ENCODE data around the gene HIRA. TPM values are rescaled to one million over a fixed set of nuclear protein-coding genes. Genes with fewer than 3 reads are reported as not detected.
A peak's percentile ranks its signal among the peaks of the same experiment; 100 is the strongest.

Gene HIRA
- total RNA-seq, 4 donors from 2014 or later = 63.8 to 139 (median 107) TPM

- Histone ChIP-seq H3K9me3 (no peaks in the 10 kb centered on the region), H3K27ac (peak overlapping the region; percentile 77 to 97 (median 90)), H3K27me3 (no peaks in the 10 kb centered on the region), H3K36me3 (peaks cover 26 to 39% of the 10 kb centered on the region in 2 donors), H3K4me1 (peaks cover 48 to 57% of the 10 kb centered on the region in 2 donors), H3K4me3 (replicated peaks in 1 of 3) (no peak overlapping the region)
- 39 to 58% methylated on average over 8 of the region's 8 CpGs for WGBS, 2 donors
- TF ChIP-seq, protein P1, sequence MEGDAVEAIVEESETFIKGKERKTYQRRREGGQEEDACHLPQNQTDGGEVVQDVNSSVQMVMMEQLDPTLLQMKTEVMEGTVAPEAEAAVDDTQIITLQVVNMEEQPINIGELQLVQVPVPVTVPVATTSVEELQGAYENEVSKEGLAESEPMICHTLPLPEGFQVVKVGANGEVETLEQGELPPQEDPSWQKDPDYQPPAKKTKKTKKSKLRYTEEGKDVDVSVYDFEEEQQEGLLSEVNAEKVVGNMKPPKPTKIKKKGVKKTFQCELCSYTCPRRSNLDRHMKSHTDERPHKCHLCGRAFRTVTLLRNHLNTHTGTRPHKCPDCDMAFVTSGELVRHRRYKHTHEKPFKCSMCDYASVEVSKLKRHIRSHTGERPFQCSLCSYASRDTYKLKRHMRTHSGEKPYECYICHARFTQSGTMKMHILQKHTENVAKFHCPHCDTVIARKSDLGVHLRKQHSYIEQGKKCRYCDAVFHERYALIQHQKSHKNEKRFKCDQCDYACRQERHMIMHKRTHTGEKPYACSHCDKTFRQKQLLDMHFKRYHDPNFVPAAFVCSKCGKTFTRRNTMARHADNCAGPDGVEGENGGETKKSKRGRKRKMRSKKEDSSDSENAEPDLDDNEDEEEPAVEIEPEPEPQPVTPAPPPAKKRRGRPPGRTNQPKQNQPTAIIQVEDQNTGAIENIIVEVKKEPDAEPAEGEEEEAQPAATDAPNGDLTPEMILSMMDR (IDR thresholded peaks at IDR 0.05) = no peak
- no peak for TF ChIP-seq POLR2A (IDR thresholded peaks at IDR 0.05)
- peak; percentile 26 to 30 for DNase-seq
- intact Hi-C loops (cut with DNase I) = no loop called here
Measured at GRCh38 chr22:19405652-19406051, 25.9 kb downstream of the HIRA start.

GRCh38 chr22:19405133-19405532 is 26.4 kb downstream of the HIRA start:
- WGBS, 2 donors = 29 to 57% methylated on average over 4 of the region's 4 CpGs
- Histone ChIP-seq H3K9me3 (no peaks in the 10 kb centered on the region), H3K36me3 (peaks cover 30 to 38% of the 10 kb centered on the region in 2 donors), H3K27me3 (no peaks in the 10 kb centered on the region), H3K4me1 (peaks cover 43 to 52% of the 10 kb centered on the region in 2 donors), H3K4me3 (replicated peaks in 1 of 3) (no peak overlapping the region), H3K27ac (peak overlapping the region; percentile 77 to 97 (median 90))
- DNase-seq = no peak
- TF ChIP-seq, protein P1 (IDR thresholded peaks at IDR 0.05) = no peak
- peak in 1 of 2 donors; percentile 6 for TF ChIP-seq POLR2A (IDR thresholded peaks at IDR 0.05)
- intact Hi-C loops (cut with DNase I) = no loop called here

GRCh38 chr22:19404676-19405075 is 26.9 kb downstream of the HIRA start:
- Histone ChIP-seq H3K27ac (peak overlapping the region; percentile 22 to 97 (median 77)), H3K27me3 (no peaks in the 10 kb centered on the region), H3K4me1 (peaks cover 39 to 47% of the 10 kb centered on the region in 2 donors), H3K4me3 (replicated peaks in 1 of 3) (no peak overlapping the region), H3K36me3 (peaks cover 31 to 37% of the 10 kb centered on the region in 2 donors), H3K9me3 (no peaks in the 10 kb centered on the region)
- WGBS, 2 donors = 72 to 80% methylated on average over 3 of the region's 3 CpGs
- TF ChIP-seq POLR2A (IDR thresholded peaks at IDR 0.05) = no peak
- TF ChIP-seq, protein P1 (IDR thresholded peaks at IDR 0.05) = no peak
- no peak for DNase-seq
- intact Hi-C loops (cut with DNase I) = no loop called here

- Histone ChIP-seq H3K4me3 (replicated peaks in 1 of 3) (no peak overlapping the region), H3K36me3 (peaks cover 34 to 35% of the 10 kb centered on the region in 2 donors)
Measured at GRCh38 chr22:19402642-19403191, 28.8 kb downstream of the HIRA start.

GRCh38 chr22:19401483-19401882 is 30.1 kb downstream of the HIRA start:
- TF ChIP-seq, protein P1 (IDR thresholded peaks at IDR 0.05) = no peak
- no peak for TF ChIP-seq POLR2A (IDR thresholded peaks at IDR 0.05)
- H3K27ac ChIP-seq = peak overlapping the region in 1 of 3 donors; percentile 97
- peaks cover 41% of the 10 kb centered on the region in 2 donors for H3K36me3 ChIP-seq
- no peak overlapping the region for H3K4me3 ChIP-seq (replicated peaks in 1 of 3)
- 95 to 98% methylated on average over 4 of the region's 4 CpGs for WGBS, 2 donors
- H3K4me1 ChIP-seq = peaks cover 20 to 21% of the 10 kb centered on the region in 2 donors
- DNase-seq = no peak
- intact Hi-C loops (cut with DNase I) = no loop called here
- H3K9me3 ChIP-seq = no peaks in the 10 kb centered on the region
- H3K27me3 ChIP-seq = no peaks in the 10 kb centered on the region

More at GRCh38 chr22:19402642-19403191, 28.8 kb downstream of the HIRA start:
- TF ChIP-seq, protein P1 (IDR thresholded peaks at IDR 0.05) = no peak
- TF ChIP-seq POLR2A (IDR thresholded peaks at IDR 0.05) = no peak
- no peaks in the 10 kb centered on the region for H3K27me3 ChIP-seq
- H3K9me3 ChIP-seq = no peaks in the 10 kb centered on the region
- intact Hi-C loops (cut with DNase I) = no loop called here
- no peak for DNase-seq
- 95 to 98% methylated on average over 4 of the region's 4 CpGs for WGBS, 2 donors
- H3K4me1 ChIP-seq = peaks cover 32 to 34% of the 10 kb centered on the region in 2 donors
- H3K27ac ChIP-seq = peak overlapping the region in 2 of 3 donors; percentile 13 to 97

Data from thyroid gland (tissue), 4 donors.